CD1c-positive myeloid dendritic cell (primary cell): ENCODE measurements around the gene SEMA7A.
A peak's percentile ranks its signal among the peaks of the same experiment; 100 is the strongest.

Source experiments
- DNase-seq: peaks from one replicate; pipeline ENCODE4 v3.0.0-alpha.2; 2016; ENCODE audit errors: extremely low spot score

SEMA7A gene

GRCh38 chr15:74415966-74416916, 17.5 kb downstream of the SEMA7A start:
- DNase-seq: no peak

GRCh38 chr15:74414603-74415338, 19.0 kb downstream of the SEMA7A start:
- DNase-seq: no peak

GRCh38 chr15:74414081-74414580, 19.6 kb downstream of the SEMA7A start:
- DNase-seq: no peak

- DNase-seq: no peak
Measured at GRCh38 chr15:74413350-74414080, 20.2 kb downstream of the SEMA7A start.

GRCh38 chr15:74412159-74412558, 21.6 kb downstream of the SEMA7A start:
- no peak for DNase-seq

- no peak for DNase-seq
Measured at GRCh38 chr15:74411686-74412085, 22.1 kb downstream of the SEMA7A start.

GRCh38 chr15:74410502-74410901, 23.3 kb downstream of the SEMA7A start:
- no peak for DNase-seq

GRCh38 chr15:74409225-74409624, 24.5 kb downstream of the SEMA7A start:
- DNase-seq: no peak

- no peak for DNase-seq
Measured at GRCh38 chr15:74408815-74409214, 24.9 kb downstream of the SEMA7A start.

- DNase-seq: no peak
Measured at GRCh38 chr15:74408385-74408784, 25.4 kb downstream of the SEMA7A start.

GRCh38 chr15:74406992-74407705, 26.6 kb downstream of the SEMA7A start:
- DNase-seq: peak; percentile 54

GRCh38 chr15:74406517-74406916, 27.2 kb downstream of the SEMA7A start:
- no peak for DNase-seq

- DNase-seq: no peak
Measured at GRCh38 chr15:74405823-74406222, 27.9 kb downstream of the SEMA7A start.

- peak; percentile 42 for DNase-seq
Measured at GRCh38 chr15:74403991-74404563, 29.7 kb downstream of the SEMA7A start.

GRCh38 chr15:74403588-74403919, 30.2 kb downstream of the SEMA7A start:
- DNase-seq: no peak

- peak; percentile 62 for DNase-seq
Measured at GRCh38 chr15:74402873-74403587, 30.7 kb downstream of the SEMA7A start.

GRCh38 chr15:74402337-74402841, 31.4 kb downstream of the SEMA7A start:
- DNase-seq: no peak

GRCh38 chr15:74400915-74401757, 32.6 kb downstream of the SEMA7A start:
- DNase-seq: no peak

GRCh38 chr15:74400313-74400860, 33.4 kb downstream of the SEMA7A start:
- DNase-seq: no peak
